SK-MEL-5 (cell line): Measurements from ENCODE around the gene SYCP1. TPM values are rescaled to one million over a fixed set of nuclear protein-coding genes. Genes with fewer than 3 reads are reported as not detected.
"Not testable (repeated sequence)": the region's sequence is repeated elsewhere in the genome, so short reads cannot be mapped to it uniquely, and the experiment has no call there.

Experiments used
- DNase-seq: peaks from one replicate; pipeline ENCODE4 v3.0.0-alpha.2; 2016; ENCODE audit warnings: low read depth, low spot score
- in situ Hi-C: cut with HindIII; loops from 2 replicates; pipeline ENCODE4 v1.10.0; 2016; ENCODE audit warnings: low sequenced_read_pairs, high pct_unique_total_duplicates, low pct_unique_long_range_greater_than_20kb
- polyA plus RNA-seq, 2 experiments: library from polyadenylated mRNA; depleted of rRNA; stranded (reverse); fragments of >200 nt; gene quantifications; 2 replicates each; pipeline ENCODE4 v1.2.3, GENCODE V29; 2015
- total RNA-seq: library from RNA; depleted of rRNA; stranded (reverse); fragments of >200 nt; shearing (Covaris generic); gene quantifications from 2 replicates; pipeline ENCODE4 v1.2.3, GENCODE V29; 2014; rRNA removed

Gene SYCP1
- total RNA-seq, result not detected in 2 replicates
- not detected in 2 replicates for polyA plus RNA-seq (2015; cell fraction: cytosol; rRNA removed)
- not detected in 2 replicates for polyA plus RNA-seq (2015; cell fraction: nucleus; rRNA removed)

GRCh38 chr1:114854693-114855320, at the start of gene SYCP1:
Gene SYCP1, plus strand, starts transcription at chr1:114854863. Its CDS starts 602 bp downstream, at chr1:114855465.
- DNase-seq, result no peak
- in situ Hi-C loops, result no loop called here

DNA sequence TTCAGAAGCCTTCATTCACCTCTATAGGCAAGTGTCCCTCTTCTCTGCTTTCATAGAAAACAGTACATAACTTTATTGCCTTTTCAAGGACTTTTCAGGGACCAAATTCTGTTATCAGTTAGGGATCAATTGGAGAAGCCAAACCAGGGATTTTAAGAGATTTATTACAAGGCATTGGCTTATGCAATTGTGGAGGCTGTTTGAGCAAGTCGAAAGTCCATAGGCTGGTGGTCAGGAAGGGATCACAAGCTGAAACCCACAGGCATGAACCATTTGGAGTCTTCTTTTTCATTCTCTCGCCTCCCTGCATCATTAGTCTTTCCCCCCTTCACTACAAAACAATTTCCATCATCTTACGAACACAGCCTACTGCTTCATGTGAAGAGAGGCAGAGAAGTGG, 34.8 kb upstream of the SYCP1 start:
- in situ Hi-C loops, result no loop called here
- no peak for DNase-seq

DNA sequence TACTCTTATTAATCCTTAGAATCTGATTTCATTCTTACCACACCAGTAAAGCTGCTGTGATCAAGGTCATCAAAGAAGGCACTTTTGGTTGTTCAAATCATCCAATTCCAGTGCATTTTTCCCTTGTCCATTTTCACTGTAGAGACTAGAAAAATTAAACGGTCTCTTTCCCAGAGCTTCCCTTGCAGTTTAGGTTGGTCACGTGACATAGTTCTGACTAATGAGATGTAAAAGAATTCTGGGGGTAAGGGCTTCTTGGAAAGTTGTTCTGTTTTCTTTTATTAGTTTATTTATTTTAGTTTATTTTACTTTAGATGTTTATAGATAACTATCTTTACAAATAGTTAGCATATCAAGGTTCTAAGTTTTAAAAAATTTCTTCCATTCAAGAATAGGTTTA, 34.3 kb upstream of the SYCP1 start:
- in situ Hi-C loops, result no loop called here
- DNase-seq, result no peak

DNA sequence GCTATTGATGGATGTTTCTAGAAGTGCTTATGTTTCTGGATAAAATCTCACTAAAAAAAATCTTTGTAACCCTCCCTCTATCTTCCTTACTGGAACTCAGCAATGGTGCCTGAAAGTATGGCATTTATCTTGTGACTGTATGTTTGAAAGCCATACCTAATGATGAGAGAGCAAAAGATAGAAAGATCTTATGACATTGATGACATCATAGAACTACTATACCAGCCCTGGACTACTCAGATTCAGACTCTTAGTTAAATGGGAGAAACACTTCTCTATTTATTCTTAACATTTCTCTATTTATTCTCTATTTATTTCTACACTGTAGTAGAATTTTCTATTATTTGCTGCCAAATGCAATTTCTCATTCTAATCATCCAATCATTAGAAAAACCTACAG, 32.7 kb upstream of the SYCP1 start:
- no peak for DNase-seq
- in situ Hi-C loops, result no loop called here

DNA sequence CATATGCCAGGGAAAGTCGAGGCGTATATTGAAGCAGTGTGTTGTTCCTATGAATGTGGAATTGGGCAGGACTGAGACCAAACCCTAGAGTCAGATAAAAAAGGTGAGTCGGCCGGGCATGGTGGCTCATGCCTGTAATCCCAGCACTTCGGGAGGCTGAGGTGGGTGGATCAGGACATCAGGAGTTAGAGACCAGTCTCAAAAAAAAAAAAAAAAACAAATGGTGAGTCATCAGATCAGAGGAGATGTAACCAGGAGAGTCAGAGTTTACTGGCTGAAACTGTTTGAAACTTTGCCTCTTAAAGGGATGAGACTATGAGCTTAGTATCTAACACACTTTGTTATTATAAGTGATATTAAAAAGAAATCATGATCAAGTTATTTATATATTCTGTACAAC, 26.4 kb upstream of the SYCP1 start:
- DNase-seq, result no peak
- in situ Hi-C loops, result no loop called here

- DNase-seq, in situ Hi-C loops: not testable (repeated sequence)
Observed at GRCh38 chr1:114830075-114830474, 24.6 kb upstream of the SYCP1 start.

DNA sequence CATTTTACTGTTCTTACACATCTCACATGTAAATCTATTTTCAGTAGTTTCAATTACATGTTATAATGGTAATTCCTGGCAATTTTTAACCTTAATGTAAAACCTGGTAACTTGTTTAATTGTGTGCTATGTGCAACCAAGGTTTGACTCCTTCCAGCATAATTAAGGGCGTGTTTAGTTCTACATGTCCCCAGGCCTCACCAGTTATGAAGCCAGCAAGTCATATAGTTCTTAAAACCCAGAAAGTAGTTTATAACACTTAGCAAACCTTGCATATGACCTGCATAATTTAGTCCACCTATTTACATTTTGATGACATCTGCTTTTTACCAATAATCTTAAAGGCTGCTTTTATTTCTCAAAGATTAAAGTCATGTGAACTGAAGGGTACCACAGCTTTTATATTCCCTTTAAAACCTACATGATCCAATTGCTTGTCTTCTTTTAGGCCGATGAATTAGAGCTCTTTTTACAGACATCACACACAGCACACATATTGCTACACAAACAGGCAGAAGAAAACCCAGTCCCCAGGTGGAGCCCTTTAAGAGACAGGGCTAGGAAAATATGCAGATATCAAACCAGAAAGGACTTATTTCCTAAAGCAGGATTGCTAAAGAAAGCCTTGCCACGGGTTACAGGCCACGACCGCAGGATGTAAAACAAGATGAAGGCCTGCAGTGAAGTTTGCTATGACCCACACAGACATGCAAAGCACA, 23.2 kb upstream of the SYCP1 start:
- DNase-seq, result no peak
- in situ Hi-C loops, result no loop called here

DNA sequence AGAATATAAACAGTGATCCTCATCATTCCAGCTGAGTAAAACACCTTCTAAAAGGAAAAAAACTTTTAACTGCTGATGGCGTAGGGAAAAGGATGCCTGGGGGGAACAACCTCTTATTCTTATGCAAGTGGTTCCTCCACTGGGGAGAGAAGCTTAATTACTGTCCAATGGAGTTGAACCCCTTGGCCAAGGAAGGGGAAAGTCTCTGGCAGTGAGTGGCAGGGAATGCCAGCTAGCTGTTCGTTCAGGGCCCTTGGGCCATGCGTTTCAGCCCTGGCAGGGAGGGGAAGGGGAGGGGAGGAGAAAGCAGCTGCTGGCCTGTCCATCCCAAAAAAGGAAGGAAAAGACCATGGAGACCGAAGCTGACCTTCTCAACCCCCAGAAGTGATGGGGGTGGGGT, 22.6 kb upstream of the SYCP1 start:
- in situ Hi-C loops, result no loop called here
- DNase-seq, result no peak

GRCh38 chr1:114833421-114833820, 21.2 kb upstream of the SYCP1 start:
- in situ Hi-C loops, result no loop called here
- no peak for DNase-seq

DNA sequence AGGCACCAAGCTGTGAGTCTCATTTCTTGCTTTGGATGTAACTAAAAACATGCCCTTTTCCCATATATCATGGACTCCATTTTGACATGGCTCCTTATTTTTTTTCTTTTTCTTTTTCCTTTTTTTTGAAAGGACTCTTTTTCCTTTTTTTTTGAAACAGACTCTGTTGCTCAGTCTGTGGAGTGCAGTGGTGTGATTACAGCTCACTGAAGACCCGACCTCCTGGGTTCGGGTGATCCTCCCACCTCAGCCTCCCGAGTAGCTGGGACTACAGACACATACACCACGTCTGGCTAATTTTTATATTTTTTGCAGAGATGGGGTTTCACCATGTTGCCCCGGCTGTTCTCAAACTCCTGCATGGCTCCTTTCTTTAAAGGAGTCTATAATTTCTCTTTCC, 10.4 kb upstream of the SYCP1 start:
- in situ Hi-C loops, result no loop called here
- DNase-seq, result no peak

- DNase-seq, result no peak
- in situ Hi-C loops, result no loop called here
Observed at GRCh38 chr1:114853584-114853983, 1.1 kb upstream of the SYCP1 start.

DNA sequence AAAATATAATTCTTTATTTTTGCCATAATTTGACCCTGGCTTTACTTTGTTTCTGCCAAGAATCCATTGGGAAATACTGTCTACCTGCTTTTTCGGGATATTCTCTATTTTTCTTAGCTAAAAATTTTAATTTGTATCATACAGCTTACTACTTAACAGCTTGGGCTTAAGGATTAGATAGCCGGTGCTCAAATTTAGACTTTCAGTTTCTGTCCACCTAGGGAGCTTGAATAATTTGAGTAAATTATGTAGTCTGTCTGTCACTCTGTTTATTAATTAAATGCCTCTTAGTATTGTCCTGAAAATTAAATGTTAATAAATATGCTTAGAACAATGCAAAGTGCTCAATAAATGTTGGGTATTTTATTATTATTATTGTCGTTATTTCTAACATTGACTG, 6.7 kb downstream of the SYCP1 start:
- in situ Hi-C loops, result no loop called here
- DNase-seq, result no peak

GRCh38 chr1:114892194-114892918, 37.7 kb downstream of the SYCP1 start:
- in situ Hi-C loops, result no loop called here
- no peak for DNase-seq

GRCh38 chr1:114896795-114897194, 42.1 kb downstream of the SYCP1 start:
- in situ Hi-C loops, result no loop called here
- DNase-seq, result no peak

GRCh38 chr1:114901814-114902213, 47.2 kb downstream of the SYCP1 start:
- in situ Hi-C loops, result no loop called here
- DNase-seq, result no peak

DNA sequence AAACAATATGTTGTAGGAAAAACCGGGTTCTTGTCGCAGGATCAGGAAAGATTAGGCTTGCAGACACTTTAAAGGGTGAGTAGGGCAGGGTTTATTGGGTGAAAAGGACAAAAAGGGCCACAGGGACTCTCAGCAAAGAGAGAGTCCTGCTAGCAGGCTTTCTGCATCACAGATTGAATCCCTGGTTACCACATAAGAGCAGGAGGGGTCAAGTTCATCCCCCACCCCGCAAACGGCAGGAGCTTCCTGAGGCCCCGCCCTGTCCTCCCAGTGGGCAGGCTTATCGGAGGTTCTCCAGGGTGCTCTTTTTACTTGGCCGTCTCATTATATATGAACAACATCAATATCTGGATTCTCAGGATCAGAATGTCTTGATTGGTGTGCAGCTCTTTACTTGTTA, 47.7 kb downstream of the SYCP1 start:
- in situ Hi-C loops, result no loop called here

GRCh38 chr1:114903480-114903879, 48.8 kb downstream of the SYCP1 start:
- DNase-seq, result no peak
- in situ Hi-C loops, result no loop called here

More for the DNA sequence above, 47.7 kb downstream of the SYCP1 start:
- no peak for DNase-seq

DNA sequence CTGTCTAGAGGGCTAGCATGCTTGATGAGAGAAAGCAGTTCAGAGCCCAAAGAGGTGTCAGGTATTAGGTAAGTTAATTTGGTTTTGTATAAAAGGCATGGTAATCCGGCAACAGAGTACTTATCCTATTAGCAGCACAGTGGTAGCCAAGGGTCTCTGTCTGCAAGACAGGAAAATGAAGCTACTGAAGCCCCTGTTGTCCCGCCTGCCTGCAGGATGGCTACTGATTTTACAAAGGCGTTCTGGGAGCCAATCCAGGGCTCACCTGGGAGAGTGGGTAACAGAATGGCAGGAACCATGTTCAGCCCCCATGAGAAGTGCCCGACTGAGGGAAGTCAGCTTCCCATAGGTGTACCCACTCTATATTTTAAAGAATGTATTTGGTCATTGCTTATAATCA, 61.1 kb downstream of the SYCP1 start:
- in situ Hi-C loops, DNase-seq: not testable (repeated sequence)
